ENCODE data around the gene POLDIP2.

DNA sequence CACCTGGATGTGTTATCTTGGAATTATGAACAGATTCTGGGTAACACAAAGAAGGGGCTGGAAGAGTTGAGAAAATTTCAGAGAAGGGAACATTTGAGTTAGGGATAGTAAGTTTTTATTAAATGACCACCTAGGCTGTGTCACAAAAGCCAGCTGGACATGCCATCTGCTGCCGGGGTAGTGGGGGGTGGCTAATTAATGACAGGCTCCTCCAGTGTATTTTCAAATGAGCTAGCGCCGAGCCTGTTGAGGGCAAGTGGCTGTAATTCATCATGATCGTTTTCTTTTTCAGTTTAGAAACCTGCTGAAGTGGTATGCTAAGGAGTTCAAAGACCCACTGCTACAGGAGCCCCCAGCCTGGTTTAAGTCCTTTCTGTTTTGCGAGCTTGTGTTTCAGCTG, 32.1 kb downstream of the POLDIP2 start:
- no peak for TF ChIP-seq ZFX (IDR thresholded peaks at IDR 0.05; ENCODE audit: borderline replicate concordance)
- TF ChIP-seq, protein P1, sequence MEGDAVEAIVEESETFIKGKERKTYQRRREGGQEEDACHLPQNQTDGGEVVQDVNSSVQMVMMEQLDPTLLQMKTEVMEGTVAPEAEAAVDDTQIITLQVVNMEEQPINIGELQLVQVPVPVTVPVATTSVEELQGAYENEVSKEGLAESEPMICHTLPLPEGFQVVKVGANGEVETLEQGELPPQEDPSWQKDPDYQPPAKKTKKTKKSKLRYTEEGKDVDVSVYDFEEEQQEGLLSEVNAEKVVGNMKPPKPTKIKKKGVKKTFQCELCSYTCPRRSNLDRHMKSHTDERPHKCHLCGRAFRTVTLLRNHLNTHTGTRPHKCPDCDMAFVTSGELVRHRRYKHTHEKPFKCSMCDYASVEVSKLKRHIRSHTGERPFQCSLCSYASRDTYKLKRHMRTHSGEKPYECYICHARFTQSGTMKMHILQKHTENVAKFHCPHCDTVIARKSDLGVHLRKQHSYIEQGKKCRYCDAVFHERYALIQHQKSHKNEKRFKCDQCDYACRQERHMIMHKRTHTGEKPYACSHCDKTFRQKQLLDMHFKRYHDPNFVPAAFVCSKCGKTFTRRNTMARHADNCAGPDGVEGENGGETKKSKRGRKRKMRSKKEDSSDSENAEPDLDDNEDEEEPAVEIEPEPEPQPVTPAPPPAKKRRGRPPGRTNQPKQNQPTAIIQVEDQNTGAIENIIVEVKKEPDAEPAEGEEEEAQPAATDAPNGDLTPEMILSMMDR (IDR thresholded peaks at IDR 0.05) = no peak

All from 22Rv1 (cell line).